BLaER1 treated with 17β-estradiol and CSF1 and Interleukin-3, amounts not matched to agents 10 nM and 100 nM (cell line): Measurements from ENCODE around the gene MAP4K3.

Experiments used
- H3K27ac ChIP-seq, 11 experiments: shearing (Covaris generic); formaldehyde crosslinking; 2 replicates each; pipeline ENCODE4 v1.8.1; 2022
- H3K27me3 ChIP-seq, 11 experiments: shearing (Covaris generic); formaldehyde crosslinking; 2 replicates each; pipeline ENCODE4 v1.8.1; 2022
- H3K36me3 ChIP-seq, 11 experiments: shearing (Covaris generic); formaldehyde crosslinking; 2 replicates each; pipeline ENCODE4 v1.8.1; 2022
- H3K4me1 ChIP-seq, 10 experiments: shearing (Covaris generic); formaldehyde crosslinking; 2 replicates each; pipeline ENCODE4 v1.8.1; 2022
- H3K4me2 ChIP-seq, 11 experiments: shearing (Covaris generic); formaldehyde crosslinking; 2 replicates each; pipeline ENCODE4 v1.8.1; 2022
- H3K4me3 ChIP-seq, 10 experiments: shearing (Covaris generic); formaldehyde crosslinking; 2 replicates each; pipeline ENCODE4 v1.8.1; 2022
- H3K9ac ChIP-seq, 11 experiments: shearing (Covaris generic); formaldehyde crosslinking; 2 replicates each; pipeline ENCODE4 v1.8.1; 2022
- H3K9me3 ChIP-seq, 11 experiments: shearing (Covaris generic); formaldehyde crosslinking; replicated peaks in 1 of 11; 2 replicates each; pipeline ENCODE4 v1.8.1; 2022
- H4K20me1 ChIP-seq, 11 experiments: shearing (Covaris generic); formaldehyde crosslinking; 2 replicates each; pipeline ENCODE4 v1.8.1; 2022
- Cebpa-rat ChIP-seq, 11 experiments: shearing (Covaris generic); IDR thresholded peaks; 2 replicates each; pipeline ENCODE4 v1.8.1; 2022

Gene MAP4K3

DNA sequence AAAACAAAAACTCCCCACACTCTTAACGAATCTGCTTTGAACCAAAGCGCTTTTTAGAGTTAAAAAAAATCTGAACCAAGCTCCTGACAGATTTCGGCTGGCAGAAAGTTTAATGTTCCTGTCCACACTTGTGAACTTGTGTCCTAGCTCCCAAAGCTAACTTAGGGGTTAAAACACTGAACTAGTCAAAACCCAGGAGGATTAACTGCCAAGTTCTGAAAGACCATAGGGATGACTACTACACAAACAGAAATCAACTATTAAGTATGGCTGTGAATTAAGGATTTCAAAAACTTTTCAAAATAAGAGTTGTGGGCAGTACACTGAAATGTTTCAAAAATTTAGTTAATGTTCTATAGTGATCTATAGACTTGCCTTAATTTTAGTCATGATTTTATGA, 167.1 kb downstream of the MAP4K3 start:
- no peak overlapping the region for H3K4me3 ChIP-seq
- H3K27me3 ChIP-seq: no peaks in the 10 kb centered on the region
- peaks cover 18 to 60% (median 37%) of the 10 kb centered on the region in 11 experiments for H3K36me3 ChIP-seq
- H4K20me1 ChIP-seq: no peaks in the 10 kb centered on the region
- H3K4me2 ChIP-seq: no peak overlapping the region
- no peaks in the 10 kb centered on the region for H3K9me3 ChIP-seq
- no peak overlapping the region for H3K27ac ChIP-seq
- H3K9ac ChIP-seq: no peak overlapping the region
- H3K4me1 ChIP-seq: peaks cover 6 to 25% (median 13%) of the 10 kb centered on the region in 10 experiments; a peak in 17 of 20 replicates
- TF ChIP-seq Cebpa-rat (IDR thresholded peaks at IDR 0.05): no peak

GRCh38 chr2:39266916-39267434, 170.1 kb downstream of the MAP4K3 start:
- Histone ChIP-seq H3K9ac (no peak overlapping the region), H3K4me2 (peak overlapping the region in 5 of 11 experiments; percentile 40 to 54 (median 52); a peak in 9 of 22 replicates), H3K9me3 (no peaks in the 10 kb centered on the region), H3K4me3 (no peak overlapping the region), H3K27ac (0 out of 22 replicates have a peak overlapping the region, but pooled peaks of 1 of the 11 experiments have one; percentile 12), H3K4me1 (peaks cover 6 to 26% (median 13%) of the 10 kb centered on the region in 10 experiments; a peak in 17 of 20 replicates), H3K36me3 (peaks cover 5 to 59% (median 37%) of the 10 kb centered on the region in 11 experiments; a peak in 20 of 22 replicates), H4K20me1 (no peaks in the 10 kb centered on the region), H3K27me3 (no peaks in the 10 kb centered on the region)
- no peak for TF ChIP-seq Cebpa-rat (IDR thresholded peaks at IDR 0.05)

DNA sequence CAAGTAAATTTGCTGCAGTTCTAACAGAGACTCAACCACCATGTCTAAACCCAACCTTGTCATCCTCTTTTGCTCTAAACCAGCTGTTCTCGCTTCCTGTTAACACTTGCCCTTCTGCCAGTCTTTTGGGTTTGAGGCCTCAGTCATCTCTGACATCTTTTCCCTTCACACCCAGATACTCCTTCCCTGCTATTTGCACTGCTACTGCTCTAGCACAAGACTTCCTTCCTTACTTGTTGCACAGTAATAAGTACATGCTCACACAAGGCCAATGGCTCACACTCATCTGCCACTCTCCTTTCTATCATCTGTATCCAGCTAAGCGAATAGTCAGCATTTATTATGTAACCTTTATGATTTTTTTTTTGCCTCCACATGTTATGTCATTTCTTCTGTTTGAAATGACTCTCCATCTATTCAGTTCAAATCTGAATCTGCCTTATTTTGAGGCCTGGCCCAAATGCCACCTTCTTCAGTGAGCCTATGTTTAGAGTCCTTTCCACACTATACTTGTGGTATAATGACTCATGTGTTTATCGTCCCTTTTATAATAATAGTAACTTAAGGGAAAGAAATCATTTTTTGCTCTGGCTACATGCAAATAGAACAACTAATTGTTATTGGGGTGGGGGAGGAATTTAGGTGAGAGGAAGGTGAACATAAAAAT, 170.8 kb downstream of the MAP4K3 start:
- Histone ChIP-seq H3K27ac (peak overlapping the region in 2 of 11 experiments; percentile 10 to 12; a peak in 2 of 22 replicates), H3K4me3 (no peak overlapping the region), H3K4me1 (peaks cover 6 to 26% (median 13%) of the 10 kb centered on the region in 10 experiments; a peak in 17 of 20 replicates), H3K4me2 (peak overlapping the region in 9 of 11 experiments; percentile 1 to 54 (median 40); a peak in 11 of 22 replicates), H3K9me3 (no peaks in the 10 kb centered on the region), H3K27me3 (no peaks in the 10 kb centered on the region), H4K20me1 (no peaks in the 10 kb centered on the region), H3K36me3 (peaks cover 5 to 54% (median 30%) of the 10 kb centered on the region in 11 experiments; a peak in 20 of 22 replicates), H3K9ac (no peak overlapping the region)
- no peak for TF ChIP-seq Cebpa-rat (IDR thresholded peaks at IDR 0.05)

GRCh38 chr2:39265315-39265714, 171.8 kb downstream of the MAP4K3 start:
- Histone ChIP-seq H3K36me3 (peaks cover 7 to 52% (median 32%) of the 10 kb centered on the region in 11 experiments), H3K4me2 (no peak overlapping the region), H3K4me3 (no peak overlapping the region), H3K9ac (no peak overlapping the region), H3K4me1 (peaks cover 6 to 26% (median 13%) of the 10 kb centered on the region in 10 experiments; a peak in 17 of 20 replicates), H3K9me3 (no peaks in the 10 kb centered on the region), H3K27me3 (no peaks in the 10 kb centered on the region), H4K20me1 (no peaks in the 10 kb centered on the region), H3K27ac (no peak overlapping the region)
- TF ChIP-seq Cebpa-rat (IDR thresholded peaks at IDR 0.05): no peak

DNA sequence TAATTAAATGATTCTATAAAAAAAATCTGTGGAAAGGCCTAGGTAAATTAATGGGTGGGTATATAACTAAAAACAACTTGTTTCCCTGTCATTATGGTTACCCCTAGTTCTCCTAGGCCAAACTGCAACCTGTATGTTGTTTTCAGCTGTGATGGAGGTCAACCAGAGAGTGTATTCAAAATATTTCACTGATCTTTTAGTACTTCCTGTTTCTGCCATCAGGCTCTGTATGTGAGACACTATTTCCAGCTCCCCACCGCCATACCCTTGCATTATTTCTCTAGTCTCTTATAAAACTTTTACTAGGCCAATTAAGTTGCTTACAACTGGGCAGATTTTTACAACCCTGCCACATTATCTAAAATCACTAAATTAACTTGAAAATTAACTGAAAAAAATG, 172.4 kb downstream of the MAP4K3 start:
- Histone ChIP-seq H3K9ac (no peak overlapping the region), H3K4me2 (no peak overlapping the region), H4K20me1 (no peaks in the 10 kb centered on the region), H3K27me3 (no peaks in the 10 kb centered on the region), H3K4me1 (peaks cover 6 to 26% (median 13%) of the 10 kb centered on the region in 10 experiments; a peak in 17 of 20 replicates), H3K27ac (no peak overlapping the region), H3K36me3 (peaks cover 11 to 52% (median 37%) of the 10 kb centered on the region in 11 experiments), H3K4me3 (no peak overlapping the region), H3K9me3 (no peaks in the 10 kb centered on the region)
- no peak for TF ChIP-seq Cebpa-rat (IDR thresholded peaks at IDR 0.05)

DNA sequence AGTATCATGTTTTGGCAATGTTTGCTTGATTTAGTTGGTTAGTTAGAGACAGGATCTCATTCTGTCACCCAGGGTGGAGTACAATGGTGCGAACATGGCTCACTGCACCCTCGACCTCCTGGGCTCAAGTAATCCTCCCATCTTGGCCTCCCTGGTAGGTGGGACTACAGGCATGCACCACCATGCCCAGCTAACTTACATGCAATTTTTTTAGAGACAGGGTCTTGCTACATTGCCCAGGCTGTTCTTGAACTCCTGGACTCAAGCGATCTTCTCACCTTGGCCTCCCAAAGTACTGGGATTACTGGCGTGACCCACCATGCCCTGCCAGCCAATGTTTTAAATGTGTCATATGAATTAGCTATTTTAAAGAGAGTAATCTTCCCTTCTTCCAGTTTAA, 177.0 kb downstream of the MAP4K3 start:
- H3K36me3 ChIP-seq: peaks cover 41 to 87% (median 64%) of the 10 kb centered on the region in 11 experiments
- H3K9me3 ChIP-seq: peaks cover 0 to 7% (median 0%) of the 10 kb centered on the region in 11 experiments; a peak in 2 of 22 replicates
- no peaks in the 10 kb centered on the region for H3K27me3 ChIP-seq
- no peak for TF ChIP-seq Cebpa-rat (IDR thresholded peaks at IDR 0.05)
- H3K4me1 ChIP-seq: peaks cover 0 to 5% (median 0%) of the 10 kb centered on the region in 10 experiments; a peak in 3 of 20 replicates
- H3K27ac ChIP-seq: no peak overlapping the region
- H4K20me1 ChIP-seq: no peaks in the 10 kb centered on the region
- no peak overlapping the region for H3K4me2 ChIP-seq
- H3K4me3 ChIP-seq: no peak overlapping the region
- no peak overlapping the region for H3K9ac ChIP-seq

DNA sequence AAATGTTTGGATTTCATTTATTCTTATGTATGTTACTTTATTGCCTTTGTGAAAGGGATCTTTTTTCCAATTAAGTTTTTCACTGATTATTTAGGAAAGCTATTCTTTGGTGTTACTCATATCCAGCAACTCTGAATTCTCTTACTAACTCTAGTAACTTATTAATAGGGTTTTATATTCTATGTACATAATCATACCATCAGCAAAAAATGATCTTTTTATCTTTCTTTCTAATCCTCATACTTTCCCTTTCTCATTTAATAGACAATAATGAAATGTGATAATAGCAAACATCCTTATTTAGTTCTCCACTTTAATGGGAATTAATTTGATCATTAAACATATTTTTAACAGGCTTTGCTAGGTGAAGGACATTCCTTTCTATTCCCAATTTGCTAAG, 181.0 kb downstream of the MAP4K3 start:
- H3K27me3 ChIP-seq: no peaks in the 10 kb centered on the region
- H4K20me1 ChIP-seq: no peaks in the 10 kb centered on the region
- H3K4me2 ChIP-seq: no peak overlapping the region
- no peak for TF ChIP-seq Cebpa-rat (IDR thresholded peaks at IDR 0.05)
- no peak overlapping the region for H3K27ac ChIP-seq
- H3K4me1 ChIP-seq: no peaks in the 10 kb centered on the region
- H3K36me3 ChIP-seq: peaks cover 69 to 98% (median 85%) of the 10 kb centered on the region in 11 experiments
- H3K9ac ChIP-seq: no peak overlapping the region
- peaks cover 14 to 34% (median 21%) of the 10 kb centered on the region in 11 experiments for H3K9me3 ChIP-seq
- no peak overlapping the region for H3K4me3 ChIP-seq

GRCh38 chr2:39252888-39253518, 184.1 kb downstream of the MAP4K3 start:
- Histone ChIP-seq H3K36me3 (peaks cover 57 to 91% (median 76%) of the 10 kb centered on the region in 11 experiments), H3K27me3 (no peaks in the 10 kb centered on the region), H3K9ac (no peak overlapping the region), H3K4me2 (no peak overlapping the region), H3K4me1 (no peaks in the 10 kb centered on the region), H3K9me3 (peaks cover 20 to 42% (median 29%) of the 10 kb centered on the region in 11 experiments), H3K27ac (no peak overlapping the region), H3K4me3 (no peak overlapping the region), H4K20me1 (no peaks in the 10 kb centered on the region)
- no peak for TF ChIP-seq Cebpa-rat (IDR thresholded peaks at IDR 0.05)

DNA sequence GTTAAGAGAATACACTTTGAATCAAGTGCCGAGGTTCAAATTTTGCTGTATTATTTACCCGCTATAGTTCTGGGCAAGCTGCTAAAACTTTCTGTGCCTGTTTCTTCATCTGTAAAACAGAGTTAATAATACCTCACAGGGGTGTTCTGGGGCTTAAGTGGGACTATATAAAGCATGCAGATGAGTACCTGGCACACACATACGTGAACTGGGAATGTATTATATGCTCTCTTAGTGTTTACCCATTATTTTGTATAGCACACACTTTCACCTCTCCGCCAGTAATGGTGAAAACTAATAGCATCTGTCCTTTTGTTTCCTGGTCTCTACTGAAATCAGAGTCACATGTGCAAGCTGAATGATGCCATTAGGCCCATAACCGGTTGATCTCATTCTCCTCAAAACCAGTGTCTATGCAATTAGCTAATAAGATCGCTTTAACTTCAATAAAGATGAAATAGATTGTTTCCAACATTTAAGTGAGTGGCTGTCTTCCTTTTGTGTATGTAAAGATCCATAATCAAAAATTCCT, 189.5 kb downstream of the MAP4K3 start:
- TF ChIP-seq Cebpa-rat (IDR thresholded peaks at IDR 0.05): no peak
- H3K27me3 ChIP-seq: no peaks in the 10 kb centered on the region
- H3K4me1 ChIP-seq: no peaks in the 10 kb centered on the region
- no peak overlapping the region for H3K4me2 ChIP-seq
- no peak overlapping the region for H3K27ac ChIP-seq
- H3K36me3 ChIP-seq: peaks cover 23 to 38% (median 30%) of the 10 kb centered on the region in 11 experiments
- no peak overlapping the region for H3K9ac ChIP-seq
- H3K4me3 ChIP-seq: no peak overlapping the region
- H4K20me1 ChIP-seq: no peaks in the 10 kb centered on the region
- peaks cover 27 to 49% (median 44%) of the 10 kb centered on the region in 11 experiments for H3K9me3 ChIP-seq
